ENCODE results near the gene TLE6. TPM values are rescaled to one million over a fixed set of nuclear protein-coding genes. Genes with fewer than 3 reads are reported as not detected.

TLE6 gene
- total RNA-seq, 4 donors from 2014 or later: 0.62 to 1.2 TPM; not detected in 2

DNA sequence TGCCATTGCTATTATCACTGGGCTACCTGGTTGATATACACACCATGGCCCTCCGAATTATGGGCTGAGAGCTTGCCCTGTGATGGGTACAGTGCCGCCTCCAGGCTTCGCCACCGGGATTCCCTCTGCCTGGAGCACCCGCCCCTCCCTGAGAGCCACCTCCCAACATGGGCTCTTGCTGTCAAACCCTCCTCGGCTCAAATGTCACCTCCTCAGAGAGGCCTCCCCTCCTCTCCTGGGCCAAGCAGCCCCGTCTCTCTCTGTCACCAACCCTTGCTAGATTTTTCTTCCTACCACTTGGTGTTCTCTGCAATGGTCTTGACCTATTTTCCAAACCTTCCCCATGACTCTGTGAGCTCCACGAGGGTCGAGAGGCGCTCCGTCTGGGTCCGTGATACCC lies 64.0 kb downstream of the TLE6 start:
- no peaks in the 10 kb centered on the region for H3K9me3 ChIP-seq
- no peak overlapping the region for H3K27ac ChIP-seq
- DNase-seq (no peak), ATAC-seq (no peak)
- H3K36me3 ChIP-seq: no peaks in the 10 kb centered on the region
- no peak for TF ChIP-seq POLR2A (IDR thresholded peaks at IDR 0.05)
- TF ChIP-seq, protein P1, sequence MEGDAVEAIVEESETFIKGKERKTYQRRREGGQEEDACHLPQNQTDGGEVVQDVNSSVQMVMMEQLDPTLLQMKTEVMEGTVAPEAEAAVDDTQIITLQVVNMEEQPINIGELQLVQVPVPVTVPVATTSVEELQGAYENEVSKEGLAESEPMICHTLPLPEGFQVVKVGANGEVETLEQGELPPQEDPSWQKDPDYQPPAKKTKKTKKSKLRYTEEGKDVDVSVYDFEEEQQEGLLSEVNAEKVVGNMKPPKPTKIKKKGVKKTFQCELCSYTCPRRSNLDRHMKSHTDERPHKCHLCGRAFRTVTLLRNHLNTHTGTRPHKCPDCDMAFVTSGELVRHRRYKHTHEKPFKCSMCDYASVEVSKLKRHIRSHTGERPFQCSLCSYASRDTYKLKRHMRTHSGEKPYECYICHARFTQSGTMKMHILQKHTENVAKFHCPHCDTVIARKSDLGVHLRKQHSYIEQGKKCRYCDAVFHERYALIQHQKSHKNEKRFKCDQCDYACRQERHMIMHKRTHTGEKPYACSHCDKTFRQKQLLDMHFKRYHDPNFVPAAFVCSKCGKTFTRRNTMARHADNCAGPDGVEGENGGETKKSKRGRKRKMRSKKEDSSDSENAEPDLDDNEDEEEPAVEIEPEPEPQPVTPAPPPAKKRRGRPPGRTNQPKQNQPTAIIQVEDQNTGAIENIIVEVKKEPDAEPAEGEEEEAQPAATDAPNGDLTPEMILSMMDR (IDR thresholded peaks at IDR 0.05 in 4 of 5, conservative IDR thresholded peaks at IDR 0.05 in 1 of 5): no peak
- H3K27me3 ChIP-seq: no peaks in the 10 kb centered on the region
- in situ Hi-C loops (cut with MboI; ENCODE audit: low sequenced_read_pairs in 4 of 4): no loop called here
- H3K4me1 ChIP-seq: peaks cover 10 to 13% of the 10 kb centered on the region in 2 donors
- H3K4me3 ChIP-seq: no peak overlapping the region
- intact Hi-C loops (cut with DNase I; ENCODE audit: low total_unique reads): no loop called here

DNA sequence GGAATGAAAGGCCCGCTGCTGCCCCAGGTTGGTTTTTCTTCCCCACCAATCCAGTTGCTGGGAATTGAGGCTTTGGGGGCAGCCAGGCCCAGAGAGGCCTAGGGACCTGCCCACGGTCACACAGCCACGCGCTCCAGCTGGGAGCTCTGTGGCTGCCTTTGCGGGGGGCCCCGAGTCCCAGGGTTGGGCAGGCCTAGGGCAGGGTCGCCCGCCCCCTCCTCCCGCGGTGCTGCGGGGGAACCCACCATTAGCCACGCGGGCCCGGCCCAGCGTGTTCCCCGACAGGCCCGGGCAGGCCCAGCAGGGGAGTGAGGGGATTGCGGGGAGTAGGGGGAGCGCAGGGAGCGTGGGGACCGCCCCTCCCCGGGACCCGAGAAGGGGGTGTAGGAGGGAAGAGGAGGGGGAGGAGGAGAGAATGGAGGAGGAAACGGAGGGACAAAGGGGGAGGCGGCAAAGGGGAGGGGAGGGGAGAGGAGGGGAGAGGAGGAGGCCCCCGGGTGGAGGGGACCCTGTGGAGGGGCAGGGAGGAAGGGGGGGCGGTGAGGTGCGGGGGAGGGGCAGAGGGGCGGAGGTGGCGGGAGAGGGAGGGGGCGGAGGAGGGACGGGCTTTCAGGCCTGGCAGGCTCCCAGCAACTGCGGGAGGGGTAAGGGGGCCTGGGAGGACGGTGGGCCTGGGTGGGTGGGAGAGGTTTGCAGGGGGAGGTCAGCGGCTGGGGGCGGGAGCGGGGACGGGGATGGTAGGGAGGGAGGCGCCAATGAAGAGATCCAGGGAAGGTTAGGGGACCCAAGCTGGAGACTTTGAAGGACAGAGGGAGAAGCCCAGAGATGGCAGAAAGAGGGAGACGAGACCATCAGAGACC lies 64.6 kb downstream of the TLE6 start:
- intact Hi-C loops (cut with DNase I; ENCODE audit: low total_unique reads) (no loop called here), in situ Hi-C loops (cut with MboI; ENCODE audit: low sequenced_read_pairs in 4 of 4) (no loop called here)
- Histone ChIP-seq H3K36me3 (no peaks in the 10 kb centered on the region), H3K27ac (no peak overlapping the region), H3K27me3 (no peaks in the 10 kb centered on the region), H3K4me3 (no peak overlapping the region), H3K4me1 (peaks cover 6 to 10% of the 10 kb centered on the region in 2 donors), H3K9me3 (no peaks in the 10 kb centered on the region)
- DNase-seq (no peak), ATAC-seq (no peak)
- TF ChIP-seq, protein P1 (IDR thresholded peaks at IDR 0.05 in 4 of 5, conservative IDR thresholded peaks at IDR 0.05 in 1 of 5): no peak
- no peak for TF ChIP-seq POLR2A (IDR thresholded peaks at IDR 0.05)

DNA sequence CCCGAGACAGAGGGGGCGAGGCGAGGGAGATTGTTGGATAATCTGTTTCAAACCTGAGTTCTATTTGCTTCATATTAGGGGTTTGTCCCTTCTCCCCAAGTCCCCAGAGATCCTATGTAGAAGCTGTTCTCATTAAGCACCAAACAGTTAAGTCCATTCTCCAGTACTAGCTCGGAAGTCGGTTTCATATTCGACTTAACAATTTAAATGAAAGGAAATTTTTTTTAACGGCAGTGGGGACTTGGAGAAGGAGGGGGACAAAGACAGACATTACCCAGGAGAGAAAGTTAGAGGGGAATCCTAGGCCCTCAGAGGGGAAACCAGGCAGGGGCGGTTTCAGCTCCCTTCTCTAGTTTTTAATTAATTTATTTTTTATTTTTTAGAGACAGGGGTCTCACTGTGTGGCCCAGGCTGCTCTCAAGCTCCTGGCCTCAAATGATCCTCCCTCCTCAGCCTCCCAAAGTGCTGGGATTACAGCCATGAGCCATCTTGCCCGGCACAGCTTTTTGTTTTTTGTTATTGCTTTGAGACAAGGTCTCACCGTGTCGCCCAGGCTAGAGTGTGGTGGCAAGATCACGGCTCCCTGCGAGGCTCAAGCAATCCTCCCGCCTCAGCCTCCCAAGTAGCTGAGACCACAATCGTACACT lies 65.4 kb downstream of the TLE6 start:
- intact Hi-C loops (cut with DNase I; ENCODE audit: low total_unique reads): no loop called here
- H3K27me3 ChIP-seq: no peaks in the 10 kb centered on the region
- in situ Hi-C loops (cut with MboI; ENCODE audit: low sequenced_read_pairs in 4 of 4): no loop called here
- no peaks in the 10 kb centered on the region for H3K36me3 ChIP-seq
- H3K27ac ChIP-seq: no peak overlapping the region
- TF ChIP-seq POLR2A (IDR thresholded peaks at IDR 0.05): no peak
- TF ChIP-seq, protein P1 (IDR thresholded peaks at IDR 0.05 in 4 of 5, conservative IDR thresholded peaks at IDR 0.05 in 1 of 5): no peak
- ATAC-seq: no peak
- peaks cover 7 to 11% of the 10 kb centered on the region in 2 donors for H3K4me1 ChIP-seq
- no peaks in the 10 kb centered on the region for H3K9me3 ChIP-seq
- no peak overlapping the region for H3K4me3 ChIP-seq
- no peak for DNase-seq

Other genes starting within 250 kb of the TLE6 start
- 10 to 100 TPM; 23.1 to 60.9 (median 27.1) TPM for gene SLC39A3, start 237.5 kb upstream of the TLE6 start, total RNA-seq
- gene SGTA, start 194.3 kb upstream of the TLE6 start, total RNA-seq: 100 to 1,000 TPM in 2 of 4 donors, 10 to 100 TPM in 2; 70.0 to 114 (median 91.2) TPM
- 100 to 1,000 TPM in 1 of 4 donors, 10 to 100 TPM in 3; 31.5 to 114 (median 73.0) TPM for gene THOP1, start 192.1 kb upstream of the TLE6 start, total RNA-seq
- 1 to 10 TPM; 2.1 to 5.3 (median 2.6) TPM for gene ZNF554, start 157.7 kb upstream of the TLE6 start, total RNA-seq
- 1 to 10 TPM; 1.9 to 5.5 (median 2.7) TPM for gene ZNF555, start 136.1 kb upstream of the TLE6 start, total RNA-seq
- under 1 TPM in 2 of 4 donors, not detected in 2; 0.26 to 0.34 TPM for gene ZNF556, start 110.2 kb upstream of the TLE6 start, total RNA-seq
- 1 to 10 TPM in 2 of 4 donors, under 1 TPM in 2; 0.44 to 2.1 (median 0.83) TPM for gene ZNF57, start 76.6 kb upstream of the TLE6 start, total RNA-seq
- 1 to 10 TPM; 1.3 to 4.7 (median 1.5) TPM for gene ZNF77, start 32.6 kb upstream of the TLE6 start, total RNA-seq
- gene TLE2, start 51.7 kb downstream of the TLE6 start, total RNA-seq: 10 to 100 TPM; 26.1 to 48.5 (median 45.2) TPM
- 100 to 1,000 TPM; 437 to 686 (median 474) TPM for gene TLE5, start 84.9 kb downstream of the TLE6 start, total RNA-seq
- 10 to 100 TPM; 38.3 to 72.5 (median 68.5) TPM for gene GNA11, start 116.8 kb downstream of the TLE6 start, total RNA-seq
- gene GNA15, start 158.5 kb downstream of the TLE6 start, total RNA-seq: 1 to 10 TPM in 1 of 4 donors, under 1 TPM in 3; 0.51 to 1.2 (median 0.81) TPM
- gene S1PR4, start 201.2 kb downstream of the TLE6 start, total RNA-seq: 1 to 10 TPM in 2 of 4 donors, under 1 TPM in 2; 0.87 to 3.4 (median 0.97) TPM
- 10 to 100 TPM; 18.2 to 54.4 (median 43.1) TPM for gene NCLN, start 208.4 kb downstream of the TLE6 start, total RNA-seq
- not detected for gene CELF5, start 247.1 kb downstream of the TLE6 start, total RNA-seq